ENCODE data around the gene ADORA3.

ADORA3 gene

DNA sequence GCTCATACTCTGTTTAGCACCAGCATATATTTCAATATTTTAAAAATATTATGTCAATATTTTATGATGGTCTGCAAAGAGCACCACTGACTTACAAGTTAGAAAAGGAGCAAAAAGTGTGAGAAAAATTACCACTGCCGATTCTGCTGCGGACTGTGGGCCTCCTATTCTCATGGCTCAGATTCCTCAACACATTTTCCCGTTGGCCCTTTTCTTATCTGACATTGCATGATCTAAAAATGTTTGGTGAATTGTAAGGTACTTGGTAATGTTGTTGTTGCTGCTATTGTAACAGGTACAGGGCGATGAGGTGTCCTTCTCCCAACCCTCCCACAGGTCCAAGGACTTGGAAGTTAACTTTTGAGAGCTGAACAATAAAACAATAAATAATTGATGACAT is 28.9 kb downstream of the ADORA3 start:
- DNase-seq (ENCODE audit: low read depth in 3 of 3) = no peak

DNA sequence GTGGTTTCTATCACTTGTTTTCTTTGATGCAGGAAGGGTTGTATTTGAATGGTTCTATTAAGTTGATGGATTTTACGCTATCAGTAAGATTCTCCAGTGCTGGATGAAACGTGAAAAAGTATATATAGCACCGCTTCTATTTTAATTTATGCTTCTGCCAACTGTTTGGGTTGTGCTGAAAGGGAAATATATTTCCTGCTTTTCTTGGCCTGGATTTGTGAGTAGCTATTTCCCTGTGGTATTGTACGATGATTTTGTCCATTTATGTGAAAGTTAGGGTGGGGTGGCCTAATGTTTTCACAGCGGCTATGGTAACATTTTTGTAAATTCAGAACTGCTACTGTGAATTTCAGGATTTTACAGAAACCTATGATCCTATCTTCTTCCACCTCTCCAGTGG is 29.3 kb downstream of the ADORA3 start:
- DNase-seq (ENCODE audit: low read depth in 3 of 3) = no peak

DNA sequence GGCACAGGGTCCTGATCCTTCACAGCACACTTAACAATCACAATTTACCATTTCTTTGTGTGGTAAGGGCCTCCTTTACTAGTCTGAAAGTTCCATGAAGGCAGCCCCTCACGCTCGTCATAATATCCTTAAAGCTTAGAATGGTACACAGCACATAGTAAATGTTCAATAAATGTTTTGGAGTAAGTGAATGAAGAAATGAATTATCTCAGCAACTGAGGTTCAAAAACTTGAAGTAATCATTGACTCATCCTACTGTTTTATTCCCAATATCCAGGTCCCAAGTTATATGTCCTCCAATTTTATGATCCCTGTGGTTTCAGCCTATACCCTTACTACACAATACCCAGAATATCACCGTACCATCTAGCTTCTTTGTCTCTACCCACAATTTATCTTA is 31.9 kb downstream of the ADORA3 start:
- no peak for DNase-seq (ENCODE audit: low read depth in 3 of 3)

DNA sequence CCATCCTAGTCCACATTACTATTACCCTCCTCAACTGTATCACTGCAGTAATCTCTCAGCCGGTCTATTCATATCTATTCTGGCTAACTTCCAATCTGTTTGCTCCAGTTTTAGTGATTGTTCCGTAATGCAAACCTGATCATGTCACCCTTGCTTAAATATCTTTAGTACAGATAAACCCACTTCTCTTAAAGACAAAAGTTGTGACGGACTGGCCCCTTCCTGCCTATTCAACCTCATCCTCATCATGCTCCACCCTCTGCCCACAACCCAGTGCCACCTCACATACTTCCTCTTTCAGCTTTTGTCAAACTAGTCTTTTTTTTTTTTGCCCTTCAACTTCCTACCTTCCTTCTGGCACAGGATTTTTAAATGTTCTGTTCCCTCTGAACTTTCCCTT is 32.4 kb downstream of the ADORA3 start:
- peak in 2 of 3 experiments; percentile 31 to 43 for DNase-seq (ENCODE audit: low read depth in 3 of 3)

DNA sequence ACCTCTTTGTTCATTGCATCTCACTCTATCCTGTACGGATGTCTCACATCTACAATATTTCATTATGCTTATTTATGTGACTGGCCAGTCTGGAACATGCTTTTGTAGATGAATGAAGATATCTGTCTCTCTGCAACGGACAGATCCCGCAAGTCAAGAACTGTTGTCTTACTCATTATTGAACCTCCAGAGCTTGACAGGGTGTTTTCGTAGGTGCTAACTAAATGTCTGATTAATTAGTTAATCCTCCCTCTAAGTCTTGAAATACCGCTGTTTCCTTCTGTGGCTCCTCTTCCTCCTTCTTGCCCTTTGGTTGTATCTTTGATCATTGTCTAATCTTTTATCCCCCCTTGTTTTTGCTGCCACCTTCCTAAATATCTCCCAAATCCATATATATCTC is 32.8 kb downstream of the ADORA3 start:
- DNase-seq (ENCODE audit: low read depth in 3 of 3) = no peak

DNA sequence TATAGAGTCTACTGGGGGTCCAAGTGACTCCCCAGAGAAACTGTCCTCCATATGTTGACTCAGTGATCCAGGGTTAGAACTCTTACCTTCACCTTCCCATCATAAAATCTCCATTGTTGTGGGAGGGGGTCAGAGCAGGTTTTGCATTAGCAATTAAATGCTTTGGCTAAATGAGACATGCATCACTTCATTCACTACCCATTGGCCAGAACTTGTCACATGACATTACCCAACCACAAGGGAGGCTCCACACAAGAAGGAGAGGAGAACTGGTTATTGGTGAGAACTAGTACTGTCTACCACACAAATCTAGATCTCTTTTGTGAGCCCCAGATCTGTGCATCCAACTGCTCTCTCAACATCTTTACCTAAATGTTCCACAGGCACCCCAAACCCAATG is 33.9 kb downstream of the ADORA3 start:
- no peak for DNase-seq (ENCODE audit: low read depth in 3 of 3)

DNA sequence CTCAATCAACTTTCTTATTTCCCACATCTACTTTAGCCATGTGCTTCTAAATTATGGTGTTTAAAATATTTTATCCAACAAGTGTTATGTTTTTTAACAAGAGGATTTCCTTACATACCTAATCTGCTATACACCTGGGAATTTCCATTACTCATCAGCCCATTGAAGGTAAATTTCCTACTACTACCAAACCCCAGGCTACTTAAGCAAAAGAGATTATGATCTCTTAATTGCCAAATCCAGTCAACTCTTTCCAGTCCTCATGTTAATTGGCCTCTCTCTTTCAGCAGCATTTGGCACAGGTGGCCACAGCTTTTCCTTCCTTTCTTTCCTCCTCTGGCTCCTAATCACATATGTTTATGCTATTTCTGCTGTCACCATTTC is 34.7 kb downstream of the ADORA3 start:
- DNase-seq (ENCODE audit: low read depth in 3 of 3) = no peak

DNA sequence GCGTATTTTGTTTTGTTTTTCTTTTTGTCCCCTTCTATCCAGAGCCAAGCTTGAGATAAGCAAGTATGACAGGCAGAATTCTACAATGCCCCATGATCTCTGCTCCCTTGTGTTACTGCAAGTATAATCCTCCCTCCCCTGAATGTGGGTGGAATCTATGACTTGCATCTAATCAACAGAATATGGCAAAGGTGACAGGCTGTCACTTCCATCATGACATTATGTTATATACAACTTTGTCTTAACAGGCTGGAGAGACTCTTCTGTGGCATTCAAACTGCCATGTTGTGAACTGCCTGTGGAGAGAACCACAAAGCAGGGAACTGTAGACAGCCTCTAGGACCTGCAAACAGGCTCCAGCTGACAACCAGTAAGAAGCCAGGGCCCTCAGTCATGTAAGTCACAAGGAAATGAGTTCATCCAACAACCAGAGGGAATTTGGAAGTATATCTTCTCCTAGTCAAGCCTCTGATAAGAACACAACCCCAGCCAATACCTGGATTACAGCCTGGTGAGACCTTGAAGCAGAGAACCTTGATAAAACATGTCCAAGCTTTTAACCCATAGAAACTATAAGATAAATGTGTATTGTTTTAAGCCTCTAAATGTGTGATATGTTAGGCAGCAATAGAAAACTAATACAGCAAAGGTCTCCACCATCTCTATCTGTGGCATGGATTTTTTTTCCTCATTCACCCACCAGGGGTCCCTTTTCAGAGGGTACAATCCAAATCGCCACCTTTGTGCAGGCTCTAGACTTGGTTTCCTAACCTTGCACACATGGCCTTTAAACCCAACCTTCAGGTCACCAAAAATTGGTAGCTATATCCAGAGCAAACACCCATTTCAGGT is 35.3 kb downstream of the ADORA3 start:
- no peak for DNase-seq (ENCODE audit: low read depth in 3 of 3)

DNA sequence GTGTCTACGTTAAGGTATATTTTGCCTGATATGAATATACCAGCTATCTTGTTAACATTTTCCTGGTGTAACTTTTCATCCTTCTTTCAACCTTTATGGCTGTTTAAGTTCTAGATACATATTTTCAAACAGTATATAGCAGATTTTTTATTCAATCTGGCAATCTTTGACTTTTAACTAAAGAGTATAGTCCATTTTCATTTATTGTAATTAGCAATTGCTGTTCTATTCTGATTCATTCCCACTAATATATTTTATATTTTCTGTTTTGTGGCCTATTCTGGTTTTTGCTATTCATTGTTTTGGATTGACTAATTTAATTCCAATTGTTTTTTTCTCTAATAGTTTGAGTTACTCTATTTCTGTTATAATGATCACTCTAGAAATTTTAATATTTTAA is 37.0 kb downstream of the ADORA3 start:
- DNase-seq (ENCODE audit: low read depth in 3 of 3) = no peak

DNA sequence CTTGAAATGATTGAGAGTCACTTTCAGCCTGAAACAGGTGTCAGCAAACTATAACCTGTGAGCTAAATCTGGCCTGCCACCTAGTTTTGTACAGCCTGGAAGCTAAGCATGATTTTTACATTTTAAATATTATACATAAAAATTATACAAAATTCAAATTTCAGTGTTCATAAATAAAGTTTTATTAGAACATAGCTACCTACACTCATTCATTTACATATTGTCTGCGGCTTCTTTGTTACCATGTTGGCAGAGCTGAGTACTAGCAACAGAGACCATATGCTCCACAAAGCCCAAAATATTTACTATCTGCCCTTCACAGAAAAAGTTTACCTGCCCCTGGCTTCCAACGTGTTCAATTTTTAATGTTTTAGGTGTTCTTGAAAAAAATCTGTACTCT is 37.7 kb downstream of the ADORA3 start:
- DNase-seq (ENCODE audit: low read depth in 3 of 3) = no peak

DNA sequence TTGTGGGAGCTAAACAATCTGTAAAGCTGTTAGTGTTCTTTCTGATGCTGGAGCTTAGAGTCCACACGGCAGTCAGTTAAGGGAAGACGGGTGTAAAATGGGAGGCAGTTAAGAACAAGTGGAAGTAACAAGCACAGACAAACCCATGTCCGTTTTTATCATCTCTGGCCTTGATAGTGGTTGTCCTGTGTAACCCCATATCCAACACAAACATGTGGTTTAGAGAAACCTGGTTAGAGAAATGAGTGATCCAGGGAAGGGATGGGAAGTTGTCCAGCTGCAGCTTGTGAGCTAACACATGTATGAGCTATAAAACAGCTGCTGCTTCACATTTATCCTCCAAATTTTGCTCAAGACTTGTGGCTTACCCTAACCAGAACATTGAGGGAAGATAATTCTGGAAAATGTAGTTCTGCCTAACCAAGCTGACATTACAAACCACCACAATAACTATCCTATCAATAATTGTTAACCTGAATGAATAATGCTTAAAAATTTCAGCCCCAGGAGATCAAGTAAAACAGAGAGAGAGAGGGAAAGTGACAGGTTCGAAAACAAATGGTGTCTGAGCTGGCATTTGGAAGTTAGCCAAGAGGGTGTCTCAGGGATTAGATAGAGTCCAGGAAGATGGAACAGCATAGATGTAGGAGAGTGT is 40.3 kb downstream of the ADORA3 start:
- no peak for DNase-seq (ENCODE audit: low read depth in 3 of 3)

DNA sequence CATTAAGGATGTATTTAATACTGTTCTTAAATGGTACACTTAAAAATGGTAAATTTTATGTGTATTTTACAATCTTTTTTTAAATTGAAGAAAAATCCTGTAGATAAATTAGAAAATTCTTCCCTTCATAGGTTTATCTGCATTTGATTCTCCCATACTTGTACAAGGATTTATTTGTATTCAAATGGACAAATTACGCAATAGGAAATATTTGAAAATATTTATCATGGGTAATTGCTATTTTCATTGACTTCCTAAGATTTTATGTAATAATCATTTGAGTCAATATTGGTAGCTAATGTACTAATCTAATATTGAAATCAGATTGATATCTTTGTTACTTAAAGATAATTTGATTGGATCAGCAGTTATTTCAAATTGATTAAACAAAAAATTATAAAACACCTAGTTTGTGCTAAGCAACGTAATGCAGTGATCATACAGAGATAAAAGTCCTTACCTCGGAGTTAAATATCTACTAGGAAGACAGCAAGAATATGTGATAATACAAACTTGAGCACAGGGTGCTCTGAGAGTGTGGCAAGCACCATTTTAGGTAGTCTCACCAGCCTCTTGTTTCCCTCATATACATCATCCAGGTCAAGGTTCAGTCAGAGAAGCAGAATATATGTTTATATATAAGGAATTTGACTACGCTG is 40.9 kb downstream of the ADORA3 start:
- no peak for DNase-seq (ENCODE audit: low read depth in 3 of 3)

DNA sequence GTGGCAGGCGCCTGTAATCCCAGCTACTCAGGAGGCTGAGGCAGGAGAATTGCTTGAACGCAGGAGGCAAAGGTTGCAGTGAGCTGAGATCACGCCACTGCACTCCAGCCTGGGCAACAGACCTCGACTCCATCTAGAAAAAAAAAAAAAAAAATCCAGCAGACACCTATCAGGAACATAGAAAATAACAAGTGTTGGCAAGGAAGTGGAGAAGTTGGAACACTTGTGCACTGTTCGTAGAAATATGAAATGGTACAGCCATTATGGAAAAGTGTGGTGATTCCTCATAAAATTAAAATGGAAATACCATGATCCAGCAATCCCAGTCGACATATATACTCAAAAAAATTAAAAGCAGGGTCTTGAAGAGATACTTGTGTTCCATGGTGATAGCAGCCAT is 41.7 kb downstream of the ADORA3 start:
- no peak for DNase-seq (ENCODE audit: low read depth in 3 of 3)

DNA sequence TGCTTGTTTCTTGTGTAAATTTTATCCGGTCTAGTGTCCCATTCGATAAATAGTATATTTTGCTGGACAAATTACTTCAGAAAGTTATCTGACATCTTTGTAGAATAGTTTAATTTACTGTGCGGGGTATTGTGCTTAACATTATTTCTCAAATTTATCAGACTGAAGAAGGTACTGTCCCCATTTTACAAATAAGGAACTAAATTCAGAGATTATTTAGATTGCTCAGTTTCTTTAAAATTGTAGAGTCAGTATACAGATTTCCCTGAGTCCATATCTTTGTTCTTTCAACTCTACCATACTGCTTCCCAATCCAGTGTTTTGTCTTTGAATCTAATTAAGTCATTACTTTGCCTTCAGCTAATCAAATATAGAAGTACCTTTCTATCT is 47.8 kb downstream of the ADORA3 start:
- no peak for DNase-seq (ENCODE audit: low read depth in 3 of 3)

DNA sequence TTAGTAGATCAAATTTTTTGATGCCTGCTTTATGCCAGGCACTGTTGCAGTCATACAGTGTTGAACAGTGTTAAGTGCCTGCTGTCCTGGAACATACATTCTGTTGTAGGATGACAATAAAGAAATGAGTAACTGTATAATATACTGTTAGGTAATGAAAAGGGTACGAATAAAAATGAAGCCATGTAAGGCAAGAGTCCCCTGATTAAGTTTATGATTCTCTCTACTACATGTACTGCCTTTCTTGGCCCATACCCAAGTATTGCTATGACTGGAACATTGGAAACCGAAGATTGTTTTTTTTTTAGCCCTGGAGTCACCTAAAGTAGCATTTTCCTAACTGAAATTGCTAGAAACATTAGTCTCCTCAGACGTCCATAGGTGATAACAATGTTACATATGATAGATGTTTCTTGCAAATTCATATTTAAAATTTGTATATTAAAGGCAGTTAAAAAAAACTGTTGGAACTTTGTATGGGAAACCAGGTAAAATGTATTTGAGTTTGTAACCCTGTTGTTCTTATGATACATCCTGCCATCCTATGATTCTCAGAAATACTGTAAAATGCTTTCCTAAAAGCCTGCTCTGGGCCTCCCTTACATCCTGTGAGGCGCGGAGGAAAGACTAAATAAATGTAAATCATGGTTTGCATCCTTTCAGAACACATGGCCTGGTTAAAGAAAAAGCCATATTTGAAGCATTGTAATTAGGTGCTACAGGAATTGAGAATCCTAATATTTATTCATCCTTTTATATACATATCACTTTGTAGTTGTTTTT is 48.4 kb downstream of the ADORA3 start:
- no peak for DNase-seq (ENCODE audit: low read depth in 3 of 3)

DNA sequence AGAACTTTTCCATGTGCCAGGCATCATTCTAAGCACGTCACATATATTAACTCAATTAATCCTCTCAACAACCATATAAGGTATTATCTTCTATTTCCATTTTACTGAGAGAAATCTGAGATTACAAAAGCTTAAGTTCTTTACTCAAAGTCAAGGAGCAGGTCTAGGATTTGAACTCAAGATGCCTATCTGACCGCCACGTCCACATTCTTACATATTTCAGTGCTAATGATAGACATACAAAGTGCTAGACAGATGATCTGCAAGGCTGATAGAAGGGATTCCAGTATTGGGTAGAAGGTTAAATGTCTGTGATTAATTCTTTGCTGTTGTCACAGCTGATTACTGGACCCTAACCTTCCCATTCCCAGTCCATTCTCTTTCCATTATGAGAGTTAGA is 49.7 kb downstream of the ADORA3 start:
- no peak for DNase-seq (ENCODE audit: low read depth in 3 of 3)

DNA sequence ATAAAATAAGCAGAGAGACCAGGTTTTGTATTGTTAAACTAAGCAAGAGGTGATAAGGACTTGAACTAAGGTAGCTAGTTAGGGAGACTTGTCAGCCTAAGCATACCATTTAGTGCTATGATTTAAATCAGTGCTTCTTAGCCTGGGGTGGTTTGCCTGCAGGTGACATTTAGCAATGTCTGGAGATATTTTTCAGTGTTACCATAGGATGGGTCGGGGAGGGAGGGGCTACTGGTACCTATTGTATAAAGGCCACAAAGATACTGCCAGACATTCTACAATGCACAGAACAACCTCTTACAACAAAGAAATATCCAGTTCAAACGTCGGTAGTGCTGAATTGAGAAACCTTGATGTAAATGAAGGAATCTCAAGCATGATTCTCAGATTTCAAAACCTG is 50.9 kb downstream of the ADORA3 start:
- no peak for DNase-seq (ENCODE audit: low read depth in 3 of 3)

DNA sequence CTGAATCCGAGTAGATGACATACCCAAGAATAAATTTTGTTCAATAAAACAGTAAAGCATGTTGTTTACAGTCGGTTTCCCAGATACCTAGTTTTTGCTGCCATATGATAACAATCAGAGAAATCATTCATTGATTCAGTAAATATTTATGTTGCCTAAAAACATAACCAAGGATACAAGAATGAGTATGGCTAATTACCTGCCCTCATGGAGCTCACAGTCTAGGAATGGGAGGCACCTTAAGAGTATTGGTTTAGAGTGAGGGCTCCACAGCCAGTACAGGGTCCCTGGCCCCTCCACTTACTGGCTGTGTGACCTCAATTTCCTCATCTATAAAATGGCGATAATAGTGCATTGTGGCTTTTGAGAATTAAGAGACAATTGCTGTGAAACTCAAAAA is 53.2 kb downstream of the ADORA3 start:
- DNase-seq (ENCODE audit: low read depth in 3 of 3) = no peak

DNA sequence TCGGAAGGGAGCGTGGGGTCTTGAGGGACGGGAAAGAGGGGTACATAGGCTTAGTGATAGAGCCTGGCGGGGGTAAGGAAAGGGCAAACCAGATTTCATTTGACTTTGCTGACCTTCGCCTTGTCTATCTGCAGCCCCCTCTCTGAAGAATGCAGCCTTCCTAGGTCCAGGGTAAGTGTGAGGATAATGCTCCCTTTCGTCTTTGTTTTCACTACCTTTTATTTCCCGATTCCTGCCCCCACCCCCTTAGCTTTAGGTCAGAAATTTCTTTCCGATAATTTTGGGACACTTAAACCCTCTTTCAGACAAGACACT is 53.8 kb downstream of the ADORA3 start:
- DNase-seq (ENCODE audit: low read depth in 3 of 3) = no peak

Measured in stimulated activated CD4-positive, alpha-beta T cell treated with anti-CD3 and anti-CD28 coated beads, TNF-alpha, amount 100 ng/mL, for 4 hours (primary cell).